SH-SY5Y (cell line): ENCODE results near the gene SLC23A1.

ENCODE experiments used
- GATA2 ChIP-seq: IDR thresholded peaks from 2 replicates; pipeline ENCODE4 v1.6.1; 2011; ENCODE audit warnings: mild to moderate bottlenecking, low read depth, low read length
- GATA3 ChIP-seq: IDR thresholded peaks from 2 replicates; pipeline ENCODE4 v1.6.1; 2011; ENCODE audit warnings: low read depth, mild to moderate bottlenecking, low read length, moderate library complexity

The SLC23A1 gene

GRCh38 chr5:139383275-139383992 is at the start of gene SLC23A1:
Gene SLC23A1 (minus strand): TSS chr5:139383297. CDS start chr5:139383253, 44 bp downstream.
- no peak for TF ChIP-seq GATA3
- no peak for TF ChIP-seq GATA2

GRCh38 chr5:139431706-139432105 is 48.6 kb upstream of the SLC23A1 start:
- TF ChIP-seq GATA3 (no peak), GATA2 (no peak)

- no peak for TF ChIP-seq GATA3
- no peak for TF ChIP-seq GATA2
Measured at GRCh38 chr5:139430015-139430414, 46.9 kb upstream of the SLC23A1 start.

- no peak for TF ChIP-seq GATA2
- TF ChIP-seq GATA3: no peak
Measured at GRCh38 chr5:139426203-139426885, 43.2 kb upstream of the SLC23A1 start.

- TF ChIP-seq GATA2 (no peak), GATA3 (no peak)
Measured at GRCh38 chr5:139425497-139425896, 42.4 kb upstream of the SLC23A1 start.

- no peak for TF ChIP-seq GATA2
- TF ChIP-seq GATA3: no peak
Measured at GRCh38 chr5:139422307-139422893, 39.3 kb upstream of the SLC23A1 start.

GRCh38 chr5:139419226-139420192 is 36.4 kb upstream of the SLC23A1 start:
- TF ChIP-seq GATA3 (no peak), GATA2 (no peak)

GRCh38 chr5:139418793-139419192 is 35.7 kb upstream of the SLC23A1 start:
- no peak for TF ChIP-seq GATA2
- TF ChIP-seq GATA3: no peak

GRCh38 chr5:139417214-139417613 is 34.1 kb upstream of the SLC23A1 start:
- no peak for TF ChIP-seq GATA3
- TF ChIP-seq GATA2: no peak

- TF ChIP-seq GATA3: no peak
- TF ChIP-seq GATA2: no peak
Measured at GRCh38 chr5:139416651-139417050, 33.6 kb upstream of the SLC23A1 start.

- TF ChIP-seq GATA3: no peak
- no peak for TF ChIP-seq GATA2
Measured at GRCh38 chr5:139415869-139416268, 32.8 kb upstream of the SLC23A1 start.

GRCh38 chr5:139415221-139415861 is 32.2 kb upstream of the SLC23A1 start:
- no peak for TF ChIP-seq GATA2
- TF ChIP-seq GATA3: no peak

- TF ChIP-seq GATA3 (no peak), GATA2 (no peak)
Measured at GRCh38 chr5:139414581-139415130, 31.6 kb upstream of the SLC23A1 start.

- TF ChIP-seq GATA3 (no peak), GATA2 (no peak)
Measured at GRCh38 chr5:139413963-139414362, 30.9 kb upstream of the SLC23A1 start.
